H9 (cell line): ENCODE measurements around the gene CYP27A1. TPM values are rescaled to one million over a fixed set of nuclear protein-coding genes. Genes with fewer than 3 reads are reported as not detected.

Source experiments
- DNase-seq: peaks from one replicate; pipeline ENCODE4 v3.0.0-alpha.2; 2017
- H2AFZ ChIP-seq: one replicate; pipeline ENCODE4 v1.6.1; 2013; ENCODE audit warnings: mild to moderate bottlenecking, low read length, control low read depth, moderate library complexity
- H2AK5ac ChIP-seq: 2 replicates; pipeline ENCODE4 v1.6.1; 2013; ENCODE audit warnings: low read length, control low read depth, mixed read lengths; ENCODE audit not compliant: insufficient read length
- H2BK120ac ChIP-seq: one replicate; pipeline ENCODE4 v1.6.1; 2013; ENCODE audit warnings: low read depth, mild to moderate bottlenecking, low read length, control low read depth, inconsistent platforms; ENCODE audit not compliant: poor library complexity, severe bottlenecking
- H2BK12ac ChIP-seq: 2 replicates; pipeline ENCODE4 v1.6.1; 2013; ENCODE audit warnings: low read length, control low read depth, mixed read lengths, low read depth; ENCODE audit not compliant: insufficient read length
- H2BK15ac ChIP-seq: 2 replicates; pipeline ENCODE4 v1.6.1; 2013; ENCODE audit warnings: low read depth, low read length, control low read depth
- H2BK20ac ChIP-seq: one replicate; pipeline ENCODE4 v1.6.1; 2013; ENCODE audit warnings: low read depth, mild to moderate bottlenecking, low read length, control low read depth, inconsistent platforms; ENCODE audit not compliant: poor library complexity, severe bottlenecking
- H2BK5ac ChIP-seq: 2 replicates; pipeline ENCODE4 v1.6.1; 2013; ENCODE audit warnings: low read length, control low read depth, mixed read lengths; ENCODE audit not compliant: insufficient read length
- H3K14ac ChIP-seq: 2 replicates; pipeline ENCODE4 v1.6.1; 2013; ENCODE audit warnings: low read length, control low read depth; ENCODE audit not compliant: insufficient read depth
- H3K18ac ChIP-seq: 2 replicates; pipeline ENCODE4 v1.6.1; 2013; ENCODE audit warnings: low read depth, mild to moderate bottlenecking, mixed read lengths, low read length, control low read depth; ENCODE audit not compliant: insufficient read length
- H3K23ac ChIP-seq: 2 replicates; pipeline ENCODE4 v1.6.1; 2013; ENCODE audit warnings: low read length, control low read depth, mixed read lengths, low read depth; ENCODE audit not compliant: insufficient read length
- H3K23me2 ChIP-seq: 2 replicates; pipeline ENCODE4 v1.6.1; 2013; ENCODE audit warnings: low read depth, mild to moderate bottlenecking, mixed read lengths, low read length, control low read depth; ENCODE audit not compliant: insufficient read length, poor library complexity, severe bottlenecking
- H3K27ac ChIP-seq: 2 replicates; pipeline ENCODE4 v1.5.1; 2013; ENCODE audit warnings: low read length, control low read depth, mixed read lengths, low read depth; ENCODE audit not compliant: insufficient read length
- H3K27me3 ChIP-seq: 2 replicates; pipeline ENCODE4 v1.6.1; 2013; ENCODE audit warnings: low read length, control low read depth, inconsistent platforms; ENCODE audit not compliant: insufficient read depth
- H3K4ac ChIP-seq: 2 replicates; pipeline ENCODE4 v1.6.1; 2013; ENCODE audit warnings: low read depth, mild to moderate bottlenecking, control low read depth, inconsistent platforms, low read length, moderate library complexity
- H3K4me1 ChIP-seq: 2 replicates; pipeline ENCODE4 v1.6.1; 2013; ENCODE audit warnings: low read length, control low read depth, inconsistent platforms; ENCODE audit not compliant: insufficient read depth
- H3K4me2 ChIP-seq: 2 replicates; pipeline ENCODE4 v1.6.1; 2013; ENCODE audit warnings: low read length, control low read depth, mixed read lengths; ENCODE audit not compliant: insufficient read length, insufficient read depth
- H3K56ac ChIP-seq: 2 replicates; pipeline ENCODE4 v1.6.1; 2013; ENCODE audit warnings: low read depth, mild to moderate bottlenecking, mixed read lengths, low read length, control low read depth; ENCODE audit not compliant: insufficient read length
- H3K79me1 ChIP-seq: 2 replicates; pipeline ENCODE4 v1.6.1; 2013; ENCODE audit warnings: low read depth, mild to moderate bottlenecking, moderate library complexity, low read length, control low read depth, inconsistent platforms; ENCODE audit not compliant: insufficient read depth, poor library complexity, severe bottlenecking
- H3K79me2 ChIP-seq: 2 replicates; pipeline ENCODE4 v1.6.1; 2013; ENCODE audit warnings: low read length, control low read depth, inconsistent platforms; ENCODE audit not compliant: insufficient read depth
- H3K9ac ChIP-seq: 2 replicates; pipeline ENCODE4 v1.6.1; 2013; ENCODE audit warnings: low read length, control low read depth, mixed read lengths; ENCODE audit not compliant: insufficient read length; ENCODE audit errors: extremely low read depth
- H3K9me3 ChIP-seq: one replicate; pipeline ENCODE4 v1.6.1; 2013; ENCODE audit warnings: low read depth, low read length, inconsistent platforms; ENCODE audit not compliant: control insufficient read depth
- H3T11ph ChIP-seq: one replicate; pipeline ENCODE4 v1.6.1; 2013; ENCODE audit warnings: mild to moderate bottlenecking, low read length, control low read depth, inconsistent platforms
- H4K20me1 ChIP-seq: one replicate; pipeline ENCODE4 v1.6.1; 2013; ENCODE audit not compliant: control insufficient read depth, insufficient read length, insufficient read depth
- H4K5ac ChIP-seq: 2 replicates; pipeline ENCODE4 v1.6.1; 2013; ENCODE audit warnings: low read depth, mild to moderate bottlenecking, mixed read lengths, low read length, control low read depth; ENCODE audit not compliant: insufficient read length
- H4K8ac ChIP-seq: replicated peaks from 2 replicates; pipeline ENCODE4 v1.6.1; 2013; ENCODE audit warnings: low read length, control low read depth, mixed read lengths, low read depth; ENCODE audit not compliant: insufficient read length
- H4K91ac ChIP-seq: 2 replicates; pipeline ENCODE4 v1.6.1; 2013; ENCODE audit warnings: low read depth, mild to moderate bottlenecking, moderate library complexity, mixed read lengths, low read length, control low read depth; ENCODE audit not compliant: insufficient read length
- H3K27ac Mint-ChIP-seq, 3 experiments: 2 replicates in 2 of 3; 3 replicates in 1 of 3; pipeline ENCODE4 v1.8.0; 2020 to 2021; ENCODE audit warnings: mixed read lengths in 3 of 3, mild to moderate bottlenecking in 1 of 3, moderate library complexity in 1 of 3
- H3K27me3 Mint-ChIP-seq: 2 replicates; pipeline ENCODE4 v1.8.0; 2021; ENCODE audit warnings: low read depth, mild to moderate bottlenecking, moderate library complexity, mixed read lengths
- H3K36me3 Mint-ChIP-seq, 3 experiments: 2 replicates in 2 of 3; 3 replicates in 1 of 3; pipeline ENCODE4 v1.8.0; 2020 to 2021; ENCODE audit warnings: low read depth in 3 of 3, mixed read lengths in 3 of 3; ENCODE audit not compliant: insufficient read depth in 1 of 3
- H3K4me1 Mint-ChIP-seq, 2 experiments: 2 replicates each; pipeline ENCODE4 v1.8.0; 2020; ENCODE audit warnings: mixed read lengths in 2 of 2
- H3K4me3 Mint-ChIP-seq, 2 experiments: 2 replicates in 1 of 2; 3 replicates in 1 of 2; pipeline ENCODE4 v1.8.0; 2020 to 2021; ENCODE audit warnings: mild to moderate bottlenecking in 2 of 2, mixed read lengths in 2 of 2, moderate library complexity in 1 of 2
- H3K9me3 Mint-ChIP-seq, 2 experiments: 2 replicates in 1 of 2; 3 replicates in 1 of 2; pipeline ENCODE4 v1.8.0; 2020; ENCODE audit warnings: mild to moderate bottlenecking in 2 of 2, mixed read lengths in 2 of 2, moderate library complexity in 1 of 2
- CTCF ChIP-seq: fragments of 200-600 bp; sonication (generic); conservative IDR thresholded peaks from 3 replicates; pipeline ENCODE4 v1.8.0; 2021; ENCODE audit warnings: antibody characterized with exemption, mild to moderate bottlenecking
- WGBS: extraction: QIAGEN DNeasy Blood & Tissue Kit; methylation state at CpG from one replicate; pipeline ENCODE4 v1.1.7; 2013; ENCODE audit warnings: missing lambda C conversion rate, low lambda C conversion rate, mixed read lengths; ENCODE audit not compliant: insufficient read length; ENCODE audit errors: extremely low coverage; 5-methylcytosine and 5-hydroxymethylcytosine counted together
- total RNA-seq: library from RNA; stranded (reverse); gene quantifications from 2 replicates; pipeline ENCODE4 v1.2.1, GENCODE V29; 2021

Gene CYP27A1
- total RNA-seq, 1 experiment from 2014 or later, result 3.1 TPM

GRCh38 chr2:218851286-218851685 lies 69.3 kb downstream of the CYP27A1 start:
- peaks cover 51% of the 10 kb centered on the region for H3K27me3 Mint-ChIP-seq
- Histone ChIP-seq H3K56ac (no peak overlapping the region), H3T11ph (no peak overlapping the region)

More at GRCh38 chr2:218851286-218851685, 69.3 kb downstream of the CYP27A1 start:
- H2AK5ac ChIP-seq, result no peak overlapping the region
- no peak overlapping the region for H2BK20ac ChIP-seq
- no peaks in the 10 kb centered on the region for H3K79me1 ChIP-seq
- H3K4ac ChIP-seq, result no peak overlapping the region
- H2BK5ac ChIP-seq, result no peak overlapping the region
- H3K4me1 ChIP-seq, result no peaks in the 10 kb centered on the region; the same call in 1 of the 2 replicates
- no peak for DNase-seq
- H4K20me1 ChIP-seq, result no peaks in the 10 kb centered on the region
- no peak overlapping the region for H2BK15ac ChIP-seq
- no peak overlapping the region for H4K8ac ChIP-seq
- WGBS, result no CpG with 5 or more reads among the region's 3 CpGs
- H3K27ac Mint-ChIP-seq, result no peak overlapping the region
- no peak overlapping the region for H3K23ac ChIP-seq
- peaks cover 9 to 13% of the 10 kb centered on the region in 2 experiments for H3K9me3 Mint-ChIP-seq
- no peak overlapping the region for H2BK12ac ChIP-seq
- H3K36me3 Mint-ChIP-seq, result peaks cover 6 to 9% (median 8%) of the 10 kb centered on the region in 3 experiments; a peak in 5 of 7 replicates
- no peaks in the 10 kb centered on the region for H3K23me2 ChIP-seq
- no peak overlapping the region for H4K5ac ChIP-seq
- H4K91ac ChIP-seq, result no peak overlapping the region
- no peak overlapping the region for H3K18ac ChIP-seq
- peaks cover 30% of the 10 kb centered on the region for H3K27me3 ChIP-seq
- no peak overlapping the region for H2BK120ac ChIP-seq
- H2AFZ ChIP-seq, result no peak overlapping the region
- H3K9ac ChIP-seq, result no peak overlapping the region
- H3K4me3 Mint-ChIP-seq, result no peak overlapping the region
- no peaks in the 10 kb centered on the region for H3K9me3 ChIP-seq
- H3K4me1 Mint-ChIP-seq, result peaks cover 20 to 30% of the 10 kb centered on the region in 2 experiments
- no peak overlapping the region for H3K27ac ChIP-seq
- no peak overlapping the region for H3K14ac ChIP-seq
- no peak for TF ChIP-seq CTCF
- H3K79me2 ChIP-seq, result no peaks in the 10 kb centered on the region
- H3K4me2 ChIP-seq, result no peak overlapping the region
